ENCODE measurements around the gene RP9. TPM values are rescaled to one million over a fixed set of nuclear protein-coding genes. Genes with fewer than 3 reads are reported as not detected.
A peak's percentile ranks its signal among the peaks of the same experiment; 100 is the strongest.

The RP9 gene
- total and polyA plus RNA-seq, 2 of the 4 experiments (the other 2 are of a cell fraction), result 9.5 to 18.1 TPM

- Histone ChIP-seq H2BK120ac (ENCODE audit: low read depth, low read length) (no peak overlapping the region), H3K9ac (ENCODE audit: low read depth, low read length) (no peak overlapping the region), H2AK5ac (ENCODE audit: low read depth, low read length) (no peak overlapping the region), H2AK9ac (replicated peaks; ENCODE audit: low read depth, low read length, poor library complexity) (no peak overlapping the region), H4K20me1 (ENCODE audit: insufficient read depth, low read length) (peaks cover under 1% of the 10 kb centered on the region; the same call in 1 of the 2 replicates), H4K8ac (ENCODE audit: low read depth in 2 of 2, low read length in 2 of 2) (no peak overlapping the region), H2BK15ac (ENCODE audit: low read depth, low read length) (no peak overlapping the region), H2AFZ (replicated peaks; ENCODE audit: low read length, poor library complexity) (no peak overlapping the region), H3K79me1 (ENCODE audit: low read depth in 1 of 2, low read length in 2 of 2) (peaks cover 21 to 50% of the 10 kb centered on the region in 2 experiments), H3K27me3 (ENCODE audit: control insufficient read depth, insufficient read depth, low read length) (no peaks in the 10 kb centered on the region), H3K18ac (ENCODE audit: low read depth, low read length) (no peak overlapping the region), H3K9me3 (ENCODE audit: control insufficient read depth, insufficient read depth, low read length) (no peaks in the 10 kb centered on the region), H3K4me2 (ENCODE audit: low read depth, low read length) (peak overlapping the region; percentile 22; the same call in 1 of the 2 replicates), H3K4ac (ENCODE audit: low read depth, low read length) (no peak overlapping the region), H3K9me1 (ENCODE audit: insufficient read depth, low read length) (peaks cover 10% of the 10 kb centered on the region), H3K27ac (ENCODE audit: insufficient read depth, low read length) (no peak overlapping the region; the same call in 1 of the 2 replicates), H4K91ac (ENCODE audit: insufficient read depth, low read depth, low read length) (no peak overlapping the region), H3K14ac (replicated peaks; ENCODE audit: low read depth, low read length) (no peak overlapping the region), H2BK20ac (ENCODE audit: low read depth, low read length) (no peak overlapping the region), H3K4me1 (ENCODE audit: control insufficient read depth, insufficient read depth, low read length) (peaks cover 7% of the 10 kb centered on the region), H3K56ac (ENCODE audit: extremely low read depth, insufficient read depth, low read length) (no peak overlapping the region), H3K36me3 (ENCODE audit: control insufficient read depth, insufficient read depth, low read length) (no peaks in the 10 kb centered on the region; the same call in 1 of the 2 replicates), H4K5ac (ENCODE audit: low read depth, low read length) (no peak overlapping the region), H2BK5ac (ENCODE audit: low read depth, low read length, poor library complexity, severe bottlenecking) (peak overlapping the region; percentile 58), H3K23ac (ENCODE audit: low read depth, low read length) (no peak overlapping the region), H3K4me3 (ENCODE audit: insufficient read depth, low read depth, low read length) (no peak overlapping the region)
- in situ Hi-C loops (cut with MboI; ENCODE audit: low sequenced_read_pairs), result no loop called here
- intact Hi-C loops (cut with micrococcal nuclease), result no loop called here
- DNase-seq (no peak), ATAC-seq (ENCODE audit: low read depth) (peak; percentile 31)
- CTCF ChIA-PET, result no interaction called here
- POLR2A ChIA-PET (ENCODE audit: unreplicated experiment), result no interaction called here
- TF ChIP-seq CTCF (conservative IDR thresholded peaks at IDR 0.05; ENCODE audit: low read depth, low read length) (no peak), CHD1 (IDR thresholded peaks at IDR 0.05; ENCODE audit: low read depth, low read length) (no peak), RFX5 (IDR thresholded peaks at IDR 0.05; ENCODE audit: low read depth, low read length) (no peak), RAD21 (IDR thresholded peaks at IDR 0.05; ENCODE audit: low read length) (no peak), MXI1 (IDR thresholded peaks at IDR 0.05; ENCODE audit: borderline replicate concordance, low read depth, low read length) (no peak)
- WGBS, 2 experiments (ENCODE audit: extremely low coverage in 2 of 2, insufficient read length in 1 of 2), result no CpG with 5 or more reads among the region's 2 CpGs
- dilution Hi-C loops (cut with HindIII; ENCODE audit: low sequenced_read_pairs, unreplicated experiment), result no loop called here
- no TSS peak for BruUV-seq (replicated peaks)
Measured at GRCh38 chr7:33044986-33045385, 64.2 kb downstream of the RP9 start.

Small RNAs within 50 kb of the gene (microRNA-seq; reads per million reads assigned to microRNA genes)
- gene AC074338.1 (ENCODE audit: insufficient read depth, insufficient read length), result not detected
- not detected for gene RN7SL505P (ENCODE audit: insufficient read depth, insufficient read length)

Small RNAs within 50 kb of the gene (small RNA-seq; reads per million reads assigned to genes)
- gene AC074338.1 (0 reads per million in 5 experiments), gene RN7SL505P (0 reads per million in 5 experiments)

Other genes with a start within 250 kb of the RP9 start
- 32.3 and 41.7 TPM in 2 replicates for gene KBTBD2, start 217.6 kb downstream of the RP9 start, total RNA-seq (2012; rRNA removed)
- 11.0 and 13.2 TPM in 2 replicates for gene KBTBD2, start 217.6 kb downstream of the RP9 start, polyA plus RNA-seq (2012; rRNA removed)
- gene FKBP9, start 152.0 kb downstream of the RP9 start, total RNA-seq (2012; rRNA removed), result 146 and 191 TPM in 2 replicates
- 99.0 and 126 TPM in 2 replicates for gene FKBP9, start 152.0 kb downstream of the RP9 start, polyA plus RNA-seq (2012; rRNA removed)
- gene NT5C3A, start 46.6 kb downstream of the RP9 start, total RNA-seq (2012; rRNA removed), result 12.2 and 22.2 TPM in 2 replicates
- gene NT5C3A, start 46.6 kb downstream of the RP9 start, polyA plus RNA-seq (2012; rRNA removed), result 8.9 and 11.3 TPM in 2 replicates
- gene BBS9, start 20.2 kb upstream of the RP9 start, total RNA-seq (2012; rRNA removed), result 9.5 and 11.9 TPM in 2 replicates
- gene BBS9, start 20.2 kb upstream of the RP9 start, polyA plus RNA-seq (2012; rRNA removed), result 6.5 and 7.9 TPM in 2 replicates